Mucosa of descending colon (tissue), 3 donors: ENCODE measurements around the gene OTOP2. TPM values are rescaled to one million over a fixed set of nuclear protein-coding genes. Genes with fewer than 3 reads are reported as not detected.
A peak's percentile ranks its signal among the peaks of the same experiment; 100 is the strongest.

Source experiments
- ATAC-seq: fragments of 200-7000 bp; cut with Tn5 transposase; one replicate; pipeline ENCODE4 v1.9.1; 2020; ENCODE audit warnings: mild to moderate bottlenecking, moderate library complexity
- DNase-seq, 3 donors: peaks; one replicate each; pipeline ENCODE4 v3.0.0-alpha.2; 2020
- H3K36me3 ChIP-seq: fragments of 200-600 bp; one replicate; pipeline ENCODE4 v1.8.0; 2021; ENCODE audit warnings: low read depth, mild to moderate bottlenecking
- H3K4me1 ChIP-seq: fragments of 200-600 bp; one replicate; pipeline ENCODE4 v1.8.0; 2021; ENCODE audit warnings: low read depth, mild to moderate bottlenecking
- H3K4me3 ChIP-seq: fragments of 200-600 bp; one replicate; pipeline ENCODE4 v1.8.0; 2021; ENCODE audit warnings: mild to moderate bottlenecking
- H3K9me3 ChIP-seq: fragments of 200-600 bp; one replicate; pipeline ENCODE4 v1.8.0; 2021; ENCODE audit warnings: mild to moderate bottlenecking
- CTCF ChIP-seq: fragments of 200-600 bp; IDR thresholded peaks from one replicate; pipeline ENCODE4 v1.8.0; 2022; ENCODE audit warnings: antibody characterized with exemption, mild to moderate bottlenecking
- intact Hi-C, 2 donors: fragments of 100-400 bp; cut with DNase I in 1 of 2; cut with micrococcal nuclease in 1 of 2; formaldehyde crosslinking; loops; one replicate each; pipeline versions ENCODE4 v1.11.0 to v1.11.1; 2022; cut with DNase I, micrococcal nuclease
- total RNA-seq, 3 donors: library from RNA; stranded (reverse); fragmentation: NEBNext Ultra II Directional in 2 of 3; extraction: Animal tissue kit (Norgen Biotek cat#: 25700) in 2 of 3; gene quantifications; one replicate each; pipeline versions ENCODE4 v1.2.1 to v1.2.4, GENCODE V29; 2021 to 2023
- donor health status: DM: no; HTN: no; CAD: no; lungs with moderate emphysema.
- donor health status: DM: no; HTN: no; CAD: no.
- donor health status: DM: no; HTN: yes; CAD: no.

Gene OTOP2
- total RNA-seq, 3 donors from 2014 or later = 15.3 to 135 (median 54.0) TPM

- intact Hi-C loops = no loop called here
- Histone ChIP-seq H3K4me1 (peaks cover 5% of the 10 kb centered on the region), H3K9me3 (no peaks in the 10 kb centered on the region), H3K4me3 (no peak overlapping the region), H3K36me3 (no peaks in the 10 kb centered on the region)
- ATAC-seq (no peak), DNase-seq (no peak)
- TF ChIP-seq CTCF = no peak
These were observed 40.8 kb upstream of the OTOP2 start for GRCh38 chr17:74883241-74883745.

GRCh38 chr17:74888469-74888868, 35.6 kb upstream of the OTOP2 start:
- DNase-seq = no peak

GRCh38 chr17:74890554-74890953, 33.5 kb upstream of the OTOP2 start:
- Histone ChIP-seq H3K36me3 (no peaks in the 10 kb centered on the region), H3K9me3 (no peaks in the 10 kb centered on the region), H3K4me3 (no peak overlapping the region), H3K4me1 (peaks cover 7% of the 10 kb centered on the region)
- ATAC-seq (no peak), DNase-seq (no peak)
- intact Hi-C loops = no loop called here
- no peak for TF ChIP-seq CTCF

More at GRCh38 chr17:74888469-74888868, 35.6 kb upstream of the OTOP2 start:
- intact Hi-C loops = no loop called here
- no peak for TF ChIP-seq CTCF
- H3K9me3 ChIP-seq = no peaks in the 10 kb centered on the region
- H3K4me3 ChIP-seq = no peak overlapping the region
- H3K4me1 ChIP-seq = peaks cover 3% of the 10 kb centered on the region
- no peaks in the 10 kb centered on the region for H3K36me3 ChIP-seq
- no peak for ATAC-seq

DNA sequence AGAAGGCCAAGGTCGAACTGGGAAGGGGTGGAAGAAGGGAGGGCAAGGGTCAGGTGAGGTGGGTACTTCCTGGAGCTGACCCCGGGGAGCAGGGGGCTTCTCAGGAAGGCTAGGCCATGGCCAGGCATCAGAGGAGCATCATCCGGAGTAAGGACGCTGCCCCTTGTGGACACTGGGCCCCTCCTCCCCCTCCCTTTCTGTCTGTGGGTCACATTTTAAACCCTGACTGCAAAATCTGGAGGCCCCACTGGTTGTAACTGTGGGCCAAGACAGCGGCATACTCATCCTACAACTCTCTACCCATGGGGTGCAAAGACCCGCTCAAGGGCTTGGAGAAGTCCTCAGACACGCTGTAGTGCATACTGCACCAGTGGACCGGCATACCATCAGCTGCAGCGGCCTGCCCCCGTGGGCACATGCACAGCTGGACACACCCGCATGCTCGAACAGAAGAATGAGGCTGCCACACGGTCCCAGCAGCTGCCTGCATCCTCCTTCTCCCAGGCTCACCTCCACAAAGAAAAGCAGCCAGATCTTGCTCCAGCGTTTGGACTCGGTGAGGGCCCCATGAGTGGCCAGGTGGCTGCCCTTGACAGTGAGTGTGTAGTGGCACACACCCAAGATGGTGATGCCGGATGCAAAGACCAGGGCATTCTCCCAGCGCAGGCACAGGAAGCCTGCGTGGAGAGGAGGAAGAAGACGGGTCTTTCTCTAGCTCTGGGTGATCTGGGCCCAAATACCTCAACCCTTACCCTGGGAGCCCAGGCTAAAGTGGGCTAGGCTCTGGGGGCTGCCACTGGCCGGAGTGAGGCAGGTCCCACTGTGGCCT, 31.8 kb upstream of the OTOP2 start:
- Histone ChIP-seq H3K4me3 (no peak overlapping the region), H3K36me3 (no peaks in the 10 kb centered on the region), H3K4me1 (peaks cover 7% of the 10 kb centered on the region), H3K9me3 (no peaks in the 10 kb centered on the region)
- DNase-seq = no peak
- no peak for TF ChIP-seq CTCF
- ATAC-seq = peak; percentile 20
- intact Hi-C loops = no loop called here

- no peak within 1 kb of the TSS for H3K4me3 ChIP-seq
- H3K4me1 ChIP-seq = peaks cover 7% of the 10 kb centered on the region
- H3K9me3 ChIP-seq = no peaks in the 10 kb centered on the region
- H3K36me3 ChIP-seq = no peaks in the 10 kb centered on the region
- peak; percentile 70 for ATAC-seq
- DNase-seq = peak in 2 of 3 donors; percentile 33 to 51
- no peak for TF ChIP-seq CTCF
- intact Hi-C loops = no loop called here
These were observed 30.8 kb upstream of the OTOP2 start, which contains the start of gene FADS6 for GRCh38 chr17:74892974-74893911. Gene FADS6 (minus strand): TSS chr17:74893633. CDS start chr17:74893595, 38 bp downstream.
